Loucy (cell line): ENCODE data around the gene SHFL.
A peak's percentile ranks its signal among the peaks of the same experiment; 100 is the strongest.

Experiments
- H2AFZ ChIP-seq: fragments of 200-600 bp; sonication (generic); 2 replicates; pipeline ENCODE4 v1.6.0; 2016; ENCODE audit warnings: antibody characterized with exemption, mild to moderate bottlenecking, low read length, moderate library complexity
- H3F3A ChIP-seq: fragments of 200-600 bp; 2 replicates; pipeline ENCODE4 v1.6.0; 2016; ENCODE audit warnings: antibody characterized with exemption, low read depth, mild to moderate bottlenecking
- H3K27me3 ChIP-seq: fragments of 200-600 bp; sonication (generic); 2 replicates; pipeline ENCODE4 v1.6.1; 2014; ENCODE audit warnings: low read length, mild to moderate bottlenecking; ENCODE audit not compliant: insufficient read depth, poor library complexity, severe bottlenecking
- H3K36me3 ChIP-seq: fragments of 200-600 bp; sonication (generic); 2 replicates; pipeline ENCODE4 v1.6.1; 2016; ENCODE audit warnings: low read length; ENCODE audit not compliant: insufficient read depth
- H3K4me1 ChIP-seq: fragments of 200-600 bp; sonication (generic); 2 replicates; pipeline ENCODE4 v1.5.1; 2014; ENCODE audit warnings: low read length, mild to moderate bottlenecking; ENCODE audit not compliant: insufficient read depth, poor library complexity, severe bottlenecking
- H3K4me2 ChIP-seq: fragments of 200-600 bp; sonication (generic); 2 replicates; pipeline ENCODE4 v1.6.0; 2014; ENCODE audit warnings: antibody characterized with exemption, low read length, low read depth, mild to moderate bottlenecking; ENCODE audit not compliant: poor library complexity, severe bottlenecking
- H3K4me3 ChIP-seq: fragments of 200-600 bp; sonication (generic); 2 replicates; pipeline ENCODE4 v1.5.1; 2014; ENCODE audit warnings: low read length, mild to moderate bottlenecking, mixed read lengths; ENCODE audit not compliant: poor library complexity, severe bottlenecking
- H3K79me2 ChIP-seq: fragments of 200-600 bp; sonication (generic); 2 replicates; pipeline ENCODE4 v1.6.1; 2014; ENCODE audit warnings: low read length; ENCODE audit not compliant: insufficient read depth
- H3K9ac ChIP-seq: fragments of 200-600 bp; sonication (generic); 2 replicates; pipeline ENCODE4 v1.6.0; 2014; ENCODE audit warnings: mild to moderate bottlenecking, low read depth, low read length, moderate library complexity; ENCODE audit not compliant: poor library complexity, severe bottlenecking
- H3K9me2 ChIP-seq: fragments of 200-600 bp; sonication (generic); replicated peaks from 2 replicates; pipeline ENCODE4 v1.6.1; 2016; ENCODE audit warnings: low read depth, low read length, mixed read lengths
- H3K9me3 ChIP-seq: fragments of 200-600 bp; sonication (generic); 2 replicates; pipeline ENCODE4 v1.6.1; 2014; ENCODE audit warnings: mild to moderate bottlenecking, antibody characterized with exemption, low read length, low read depth; ENCODE audit not compliant: insufficient read depth
- H4K20me1 ChIP-seq: fragments of 200-600 bp; sonication (generic); 2 replicates; pipeline ENCODE4 v1.6.0; 2014; ENCODE audit warnings: antibody characterized with exemption, low read length, mild to moderate bottlenecking; ENCODE audit not compliant: insufficient read depth, poor library complexity, severe bottlenecking
- CTCF ChIP-seq: fragments of 200-600 bp; sonication (generic); conservative IDR thresholded peaks from 2 replicates; pipeline ENCODE4 v1.5.1; 2014; ENCODE audit warnings: mild to moderate bottlenecking, antibody characterized with exemption, low read length
- EZH2phosphoT487 ChIP-seq: fragments of 200-600 bp; IDR thresholded peaks from 2 replicates; pipeline ENCODE4 v1.6.1; 2018; ENCODE audit warnings: antibody characterized with exemption, mild to moderate bottlenecking, moderate library complexity, borderline replicate concordance

The SHFL gene

GRCh38 chr19:10061717-10062310 lies 24.3 kb upstream of the SHFL start:
- Histone ChIP-seq H2AFZ (no peak overlapping the region), H3K36me3 (no peaks in the 10 kb centered on the region), H3K4me3 (no peak overlapping the region), H3K9me2 (no peaks in the 10 kb centered on the region), H4K20me1 (no peaks in the 10 kb centered on the region), H3K27me3 (no peaks in the 10 kb centered on the region), H3K4me2 (no peak overlapping the region), H3K9me3 (no peaks in the 10 kb centered on the region), H3K9ac (no peak overlapping the region), H3K4me1 (no peaks in the 10 kb centered on the region), H3F3A (no peaks in the 10 kb centered on the region), H3K79me2 (no peaks in the 10 kb centered on the region)
- TF ChIP-seq CTCF (no peak), EZH2phosphoT487 (no peak)

- Histone ChIP-seq H4K20me1 (no peaks in the 10 kb centered on the region), H3K4me1 (no peaks in the 10 kb centered on the region), H3K9me2 (no peaks in the 10 kb centered on the region), H3K9me3 (no peaks in the 10 kb centered on the region), H3K36me3 (no peaks in the 10 kb centered on the region), H3K79me2 (no peaks in the 10 kb centered on the region), H2AFZ (no peak overlapping the region), H3F3A (no peaks in the 10 kb centered on the region), H3K4me2 (peak overlapping the region; percentile 19), H3K9ac (no peak overlapping the region), H3K27me3 (no peaks in the 10 kb centered on the region), H3K4me3 (no peak overlapping the region)
- TF ChIP-seq EZH2phosphoT487 (no peak), CTCF (no peak)
Measured at GRCh38 chr19:10068205-10068604, 17.9 kb upstream of the SHFL start.

GRCh38 chr19:10069046-10069445 lies 17.1 kb upstream of the SHFL start:
- Histone ChIP-seq H3K36me3 (no peaks in the 10 kb centered on the region), H2AFZ (no peak overlapping the region), H3K27me3 (no peaks in the 10 kb centered on the region), H3K4me2 (no peak overlapping the region), H3F3A (no peaks in the 10 kb centered on the region), H3K9me3 (peaks cover 5% of the 10 kb centered on the region; the same call in 1 of the 2 replicates), H3K9me2 (no peaks in the 10 kb centered on the region), H3K79me2 (no peaks in the 10 kb centered on the region), H4K20me1 (no peaks in the 10 kb centered on the region), H3K9ac (no peak overlapping the region), H3K4me1 (no peaks in the 10 kb centered on the region), H3K4me3 (no peak overlapping the region)
- no peak for TF ChIP-seq EZH2phosphoT487
- no peak for TF ChIP-seq CTCF
